ENCODE measurements around the gene SLC43A2. TPM values are rescaled to one million over a fixed set of nuclear protein-coding genes. Genes with fewer than 3 reads are reported as not detected.

SLC43A2 gene
- total RNA-seq, 2 donors from 2014 or later = 14.0 to 18.6 TPM

GRCh38 chr17:1634841-1635650, 6.4 kb upstream of the SLC43A2 start:
- no peaks in the 10 kb centered on the region for H3K36me3 Mint-ChIP-seq (ENCODE audit: low read depth)
- H3K9me3 Mint-ChIP-seq = no peaks in the 10 kb centered on the region
- Histone ChIP-seq H3K4me1 (ENCODE audit: control insufficient read depth, insufficient read depth, low read length) (no peaks in the 10 kb centered on the region), H3K27ac (ENCODE audit: low read depth, low read length) (no peak overlapping the region), H3K9me3 (ENCODE audit: control insufficient read depth, low read length) (no peaks in the 10 kb centered on the region), H3K27me3 (ENCODE audit: control insufficient read depth, insufficient read depth, low read length, poor library complexity, severe bottlenecking) (peaks cover 7% of the 10 kb centered on the region), H3K9ac (ENCODE audit: extremely low read depth, low read length, poor library complexity, severe bottlenecking) (no peak overlapping the region), H3K4me3 (ENCODE audit: low read length) (no peak overlapping the region), H3K36me3 (ENCODE audit: control insufficient read depth, insufficient read depth, low read length) (no peaks in the 10 kb centered on the region)
- 93 to 94% methylated on average over 33 to 45 of the region's 45 CpGs for WGBS, 2 experiments (ENCODE audit: insufficient coverage in 1 of 2, insufficient read length in 1 of 2)
- no peak overlapping the region for H3K4me3 Mint-ChIP-seq
- no peak for DNase-seq
- no peak overlapping the region for H3K27ac Mint-ChIP-seq
- peaks cover 19% of the 10 kb centered on the region for H3K27me3 Mint-ChIP-seq (ENCODE audit: insufficient read depth)
- TF ChIP-seq CTCF (conservative IDR thresholded peaks at IDR 0.05) = no peak
- no peaks in the 10 kb centered on the region for H3K4me1 Mint-ChIP-seq

GRCh38 chr17:1630662-1631061, 2.0 kb upstream of the SLC43A2 start:
- Mint-ChIP-seq H3K4me1 (peaks cover 16% of the 10 kb centered on the region), H3K27me3 (ENCODE audit: insufficient read depth) (peaks cover 30% of the 10 kb centered on the region), H3K27ac (no peak overlapping the region), H3K36me3 (ENCODE audit: low read depth) (no peaks in the 10 kb centered on the region), H3K9me3 (no peaks in the 10 kb centered on the region), H3K4me3 (peak overlapping the region; percentile 79)
- no peak overlapping the region for H3K4me3 ChIP-seq (ENCODE audit: low read length)
- no peaks in the 10 kb centered on the region for H3K4me1 ChIP-seq (ENCODE audit: control insufficient read depth, insufficient read depth, low read length)
- DNase-seq = no peak
- H3K9me3 ChIP-seq (ENCODE audit: control insufficient read depth, low read length) = no peaks in the 10 kb centered on the region
- peaks cover 24% of the 10 kb centered on the region for H3K27me3 ChIP-seq (ENCODE audit: control insufficient read depth, insufficient read depth, low read length, poor library complexity, severe bottlenecking)
- no peak overlapping the region for H3K9ac ChIP-seq (ENCODE audit: extremely low read depth, low read length, poor library complexity, severe bottlenecking)
- no peak for TF ChIP-seq CTCF (conservative IDR thresholded peaks at IDR 0.05)
- 73 to 79% methylated on average over 4 of the region's 4 CpGs for WGBS, 2 experiments (ENCODE audit: insufficient coverage in 1 of 2, insufficient read length in 1 of 2)
- no peaks in the 10 kb centered on the region for H3K36me3 ChIP-seq (ENCODE audit: control insufficient read depth, insufficient read depth, low read length)
- no peak overlapping the region for H3K27ac ChIP-seq (ENCODE audit: low read depth, low read length)

GRCh38 chr17:1629504-1630310, 1.1 kb upstream of the SLC43A2 start:
- WGBS, 2 experiments (ENCODE audit: insufficient coverage in 1 of 2, insufficient read length in 1 of 2) = 15 to 19% methylated on average over 19 to 45 of the region's 45 CpGs
- Histone ChIP-seq H3K9ac (ENCODE audit: extremely low read depth, low read length, poor library complexity, severe bottlenecking) (peak overlapping the region; percentile 66), H3K36me3 (ENCODE audit: control insufficient read depth, insufficient read depth, low read length) (no peaks in the 10 kb centered on the region), H3K27ac (ENCODE audit: low read depth, low read length) (no peak overlapping the region), H3K27me3 (ENCODE audit: control insufficient read depth, insufficient read depth, low read length, poor library complexity, severe bottlenecking) (peaks cover 24% of the 10 kb centered on the region), H3K9me3 (ENCODE audit: control insufficient read depth, low read length) (no peaks in the 10 kb centered on the region), H3K4me1 (ENCODE audit: control insufficient read depth, insufficient read depth, low read length) (no peaks in the 10 kb centered on the region), H3K4me3 (ENCODE audit: low read length) (peak overlapping the region; percentile 76)
- DNase-seq = peak; percentile 94
- peaks cover 32% of the 10 kb centered on the region for H3K27me3 Mint-ChIP-seq (ENCODE audit: insufficient read depth)
- no peaks in the 10 kb centered on the region for H3K36me3 Mint-ChIP-seq (ENCODE audit: low read depth)
- peak; percentile 78 for TF ChIP-seq CTCF (conservative IDR thresholded peaks at IDR 0.05)
- H3K27ac Mint-ChIP-seq = peak overlapping the region; percentile 61
- peaks cover 17% of the 10 kb centered on the region for H3K4me1 Mint-ChIP-seq
- H3K4me3 Mint-ChIP-seq = peak overlapping the region; percentile 79
- H3K9me3 Mint-ChIP-seq = no peaks in the 10 kb centered on the region

Measured in endodermal cell (in vitro differentiated cells).